Gastroesophageal sphincter (tissue), 3 donors: Measurements from ENCODE around the gene GPR42.

Experiments used
- POLR2A ChIP-seq, 2 donors: fragments of 450-650 bp; IDR thresholded peaks; one replicate each; pipeline ENCODE4 v1.6.1; 2017; ENCODE audit warnings: antibody characterized with exemption in 2 of 2, mild to moderate bottlenecking in 2 of 2, moderate library complexity in 1 of 2
- POLR2AphosphoS5 ChIP-seq: sonication (generic); formaldehyde crosslinking; IDR thresholded peaks from one replicate; pipeline ENCODE4 v1.6.1; 2017; ENCODE audit warnings: antibody characterized with exemption
- TF ChIP-seq, protein P1 (sequence below), 4 experiments: fragments of 200-600 bp in 2 of 4; fragments of 450-650 bp in 2 of 4; sonication (generic) in 1 of 4; IDR thresholded peaks; one replicate each; pipeline ENCODE4 v1.5.1; 2017 to 2019; ENCODE audit warnings: antibody characterized with exemption in 4 of 4, mild to moderate bottlenecking in 2 of 4, moderate library complexity in 2 of 4

GRCh38 chr19:35409191-35409590, 38.3 kb downstream of the GPR42 start:
- TF ChIP-seq, protein P1, sequence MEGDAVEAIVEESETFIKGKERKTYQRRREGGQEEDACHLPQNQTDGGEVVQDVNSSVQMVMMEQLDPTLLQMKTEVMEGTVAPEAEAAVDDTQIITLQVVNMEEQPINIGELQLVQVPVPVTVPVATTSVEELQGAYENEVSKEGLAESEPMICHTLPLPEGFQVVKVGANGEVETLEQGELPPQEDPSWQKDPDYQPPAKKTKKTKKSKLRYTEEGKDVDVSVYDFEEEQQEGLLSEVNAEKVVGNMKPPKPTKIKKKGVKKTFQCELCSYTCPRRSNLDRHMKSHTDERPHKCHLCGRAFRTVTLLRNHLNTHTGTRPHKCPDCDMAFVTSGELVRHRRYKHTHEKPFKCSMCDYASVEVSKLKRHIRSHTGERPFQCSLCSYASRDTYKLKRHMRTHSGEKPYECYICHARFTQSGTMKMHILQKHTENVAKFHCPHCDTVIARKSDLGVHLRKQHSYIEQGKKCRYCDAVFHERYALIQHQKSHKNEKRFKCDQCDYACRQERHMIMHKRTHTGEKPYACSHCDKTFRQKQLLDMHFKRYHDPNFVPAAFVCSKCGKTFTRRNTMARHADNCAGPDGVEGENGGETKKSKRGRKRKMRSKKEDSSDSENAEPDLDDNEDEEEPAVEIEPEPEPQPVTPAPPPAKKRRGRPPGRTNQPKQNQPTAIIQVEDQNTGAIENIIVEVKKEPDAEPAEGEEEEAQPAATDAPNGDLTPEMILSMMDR (IDR thresholded peaks at IDR 0.05): no peak
- TF ChIP-seq POLR2AphosphoS5 (no peak), POLR2A (IDR thresholded peaks at IDR 0.05) (no peak)
